ENCODE results near the gene HS1BP3.

GRCh38 chr2:20594957-20595356 is 55.9 kb downstream of the HS1BP3 start:
- no peak for TF ChIP-seq EZH2 (IDR thresholded peaks at IDR 0.05; ENCODE audit: insufficient read depth, poor library complexity, severe bottlenecking)
- TF ChIP-seq EZH2phosphoT487 (IDR thresholded peaks at IDR 0.05; ENCODE audit: insufficient read depth, low read depth): no peak

All from GM23248 (cell line).